Measurements from ENCODE around the gene TNK1.

TNK1 gene

DNA sequence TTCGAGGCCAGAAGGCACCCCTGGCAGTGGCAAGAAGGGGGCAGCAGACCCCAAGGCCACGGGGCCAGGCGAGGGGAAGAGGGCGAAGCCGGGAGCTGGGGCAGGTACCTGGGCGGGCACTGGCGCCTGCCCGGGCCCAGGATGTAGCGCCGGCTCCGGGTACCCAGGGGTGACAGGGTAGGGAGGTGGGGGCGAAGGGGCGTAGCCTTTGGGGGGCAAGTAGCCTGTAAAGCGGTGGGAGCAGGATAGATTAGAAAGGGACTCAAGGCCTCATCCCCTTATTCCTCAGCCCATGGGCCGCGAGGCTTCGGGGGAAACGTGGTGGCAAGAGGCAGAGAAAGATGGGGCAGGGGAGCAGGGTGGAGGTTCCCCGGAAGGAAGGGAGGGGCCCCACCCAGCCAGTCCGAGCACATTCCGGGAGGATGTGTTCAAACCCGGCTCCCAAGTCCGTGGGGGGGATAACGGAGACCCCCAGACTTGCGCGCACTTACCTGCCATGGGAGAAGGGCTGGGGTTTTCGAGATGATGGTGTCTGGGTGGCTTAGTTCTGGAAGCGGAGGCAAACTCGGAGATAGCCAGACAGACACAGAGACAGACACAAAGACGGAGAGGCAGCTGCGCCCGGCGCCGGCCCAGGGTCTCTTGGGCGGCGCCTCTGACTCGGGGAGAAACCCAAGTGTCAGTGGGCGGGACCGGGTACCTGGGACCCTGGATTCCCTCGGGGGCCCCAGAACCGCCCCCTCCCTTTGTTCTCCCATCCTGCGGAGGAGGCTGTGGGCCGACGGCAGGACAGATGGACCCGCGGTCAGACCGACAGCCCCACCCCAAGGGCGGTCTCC is 12.9 kb downstream of the TNK1 start:
- TF ChIP-seq, protein P1, sequence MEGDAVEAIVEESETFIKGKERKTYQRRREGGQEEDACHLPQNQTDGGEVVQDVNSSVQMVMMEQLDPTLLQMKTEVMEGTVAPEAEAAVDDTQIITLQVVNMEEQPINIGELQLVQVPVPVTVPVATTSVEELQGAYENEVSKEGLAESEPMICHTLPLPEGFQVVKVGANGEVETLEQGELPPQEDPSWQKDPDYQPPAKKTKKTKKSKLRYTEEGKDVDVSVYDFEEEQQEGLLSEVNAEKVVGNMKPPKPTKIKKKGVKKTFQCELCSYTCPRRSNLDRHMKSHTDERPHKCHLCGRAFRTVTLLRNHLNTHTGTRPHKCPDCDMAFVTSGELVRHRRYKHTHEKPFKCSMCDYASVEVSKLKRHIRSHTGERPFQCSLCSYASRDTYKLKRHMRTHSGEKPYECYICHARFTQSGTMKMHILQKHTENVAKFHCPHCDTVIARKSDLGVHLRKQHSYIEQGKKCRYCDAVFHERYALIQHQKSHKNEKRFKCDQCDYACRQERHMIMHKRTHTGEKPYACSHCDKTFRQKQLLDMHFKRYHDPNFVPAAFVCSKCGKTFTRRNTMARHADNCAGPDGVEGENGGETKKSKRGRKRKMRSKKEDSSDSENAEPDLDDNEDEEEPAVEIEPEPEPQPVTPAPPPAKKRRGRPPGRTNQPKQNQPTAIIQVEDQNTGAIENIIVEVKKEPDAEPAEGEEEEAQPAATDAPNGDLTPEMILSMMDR (IDR thresholded peaks at IDR 0.05; ENCODE audit: unreplicated experiment in 3 of 3) = no peak
- H3K4me1 Mint-ChIP-seq = peaks cover 6% of the 10 kb centered on the region
- H3K9me3 Mint-ChIP-seq = no peaks in the 10 kb centered on the region
- no peaks in the 10 kb centered on the region for H3K27me3 Mint-ChIP-seq (ENCODE audit: low read depth)
- H3K36me3 Mint-ChIP-seq (ENCODE audit: low read depth) = peaks cover 24% of the 10 kb centered on the region
- peak overlapping the region; percentile 91 to 92 (median 91) for H3K4me3 Mint-ChIP-seq
- H3K27ac Mint-ChIP-seq = peak overlapping the region in 2 of 3 experiments; percentile 57 to 64

DNA sequence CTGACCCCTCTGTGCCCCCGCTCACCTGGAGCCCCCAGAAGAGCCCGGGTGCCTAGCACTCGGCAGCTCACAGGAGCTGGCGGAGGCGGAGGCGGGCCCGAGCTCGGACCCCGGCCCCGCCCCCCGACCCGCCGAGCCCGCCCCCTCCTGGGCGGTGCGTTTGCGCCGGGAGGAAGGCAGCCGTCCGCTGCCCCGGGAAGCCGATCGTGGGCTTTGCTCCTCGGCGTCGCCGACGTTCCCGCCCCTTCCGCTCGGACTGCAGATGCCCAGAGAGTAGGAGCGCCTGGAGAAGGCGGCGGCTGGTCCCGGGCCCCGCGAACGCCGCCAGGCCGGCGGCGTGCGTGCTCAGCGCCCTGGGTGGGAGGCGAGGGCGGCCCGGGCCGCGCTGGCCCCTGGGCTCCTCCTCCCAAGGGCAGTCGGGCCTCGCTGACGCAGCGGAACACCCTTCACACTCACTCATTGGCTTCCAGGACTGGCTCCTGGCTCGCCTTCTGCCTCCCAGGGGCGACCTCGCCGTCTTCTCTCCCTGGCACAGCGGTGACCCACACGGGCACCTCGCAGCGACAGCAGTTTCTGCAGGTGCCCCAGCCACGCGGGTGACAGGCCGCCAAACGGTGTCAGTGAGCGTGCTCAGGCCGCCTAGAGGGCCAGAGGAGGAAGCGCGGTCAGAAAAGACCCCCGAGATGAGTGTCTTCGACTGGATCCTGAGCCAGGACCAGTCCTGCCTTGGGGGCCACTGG is 13.7 kb downstream of the TNK1 start, which contains the start of gene PLSCR3:
TSS of gene PLSCR3 (minus strand) at position 74 of the 740 bp plus-strand sequence. CDS start 415 bp downstream, outside the sequence.
- Mint-ChIP-seq H3K27me3 (ENCODE audit: low read depth) (no peaks in the 10 kb centered on the region), H3K27ac (peak within 1 kb of the TSS; percentile 90 to 96 (median 93)), H3K4me1 (peaks cover 6% of the 10 kb centered on the region), H3K9me3 (no peaks in the 10 kb centered on the region), H3K36me3 (ENCODE audit: low read depth) (peaks cover 19% of the 10 kb centered on the region), H3K4me3 (peak within 1 kb of the TSS; percentile 97 to 98 (median 97))
- TF ChIP-seq, protein P1 (IDR thresholded peaks at IDR 0.05; ENCODE audit: unreplicated experiment in 3 of 3) = peak; percentile 65 to 70 (median 69)

DNA sequence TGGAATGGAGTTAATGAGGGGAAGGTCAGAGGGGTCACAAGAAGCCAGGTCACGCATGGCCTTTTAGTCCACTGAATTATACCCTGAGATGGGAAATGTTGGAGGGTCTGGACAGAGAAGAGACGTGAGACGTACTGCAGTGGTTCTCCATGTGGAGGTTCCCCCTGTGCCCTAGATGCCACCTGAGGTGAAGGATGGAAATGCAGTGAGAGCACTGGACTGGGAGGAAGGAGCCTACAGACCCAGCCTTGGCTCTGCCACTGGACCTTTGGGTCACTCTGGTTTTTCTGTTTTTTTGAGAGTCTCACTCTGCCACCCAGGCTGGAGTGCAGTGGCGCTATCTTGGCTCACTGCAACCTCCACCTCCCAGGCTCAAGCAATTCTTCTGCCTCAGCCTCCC is 15.3 kb downstream of the TNK1 start:
- H3K27ac Mint-ChIP-seq = peak overlapping the region in 1 of 3 experiments; percentile 47
- H3K27me3 Mint-ChIP-seq (ENCODE audit: low read depth) = no peaks in the 10 kb centered on the region
- TF ChIP-seq, protein P1 (IDR thresholded peaks at IDR 0.05; ENCODE audit: unreplicated experiment in 3 of 3) = no peak
- H3K4me3 Mint-ChIP-seq = peak overlapping the region; percentile 2 to 31 (median 29)
- H3K36me3 Mint-ChIP-seq (ENCODE audit: low read depth) = peaks cover 10% of the 10 kb centered on the region
- peaks cover 6% of the 10 kb centered on the region for H3K4me1 Mint-ChIP-seq
- H3K9me3 Mint-ChIP-seq = no peaks in the 10 kb centered on the region

DNA sequence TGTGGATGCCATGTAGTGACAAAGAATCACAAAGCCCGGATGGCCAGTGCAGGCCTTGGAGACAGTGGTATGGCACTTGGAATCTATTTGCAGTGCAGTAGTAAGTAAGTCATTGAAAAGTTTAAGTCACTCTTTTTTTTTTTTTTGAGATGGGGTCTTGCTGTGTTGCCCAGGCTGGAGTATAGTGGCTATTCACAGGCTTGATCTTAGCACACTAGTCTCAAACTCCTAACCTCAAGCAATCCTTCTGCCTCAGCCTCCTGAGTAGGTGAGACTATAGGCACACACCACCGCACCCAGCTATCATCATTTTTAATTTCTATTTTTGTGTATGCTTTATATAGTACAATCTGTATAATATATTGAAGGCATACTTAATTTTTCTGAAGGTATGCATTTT is 17.7 kb downstream of the TNK1 start:
- Mint-ChIP-seq H3K27ac (peak overlapping the region in 1 of 3 experiments; percentile 21), H3K4me1 (peaks cover 10% of the 10 kb centered on the region), H3K27me3 (ENCODE audit: low read depth) (no peaks in the 10 kb centered on the region), H3K9me3 (no peaks in the 10 kb centered on the region), H3K36me3 (ENCODE audit: low read depth) (peaks cover 8% of the 10 kb centered on the region), H3K4me3 (peak overlapping the region in 2 of 3 experiments; percentile 26 to 55)
- TF ChIP-seq, protein P1 (IDR thresholded peaks at IDR 0.05; ENCODE audit: unreplicated experiment in 3 of 3) = no peak

DNA sequence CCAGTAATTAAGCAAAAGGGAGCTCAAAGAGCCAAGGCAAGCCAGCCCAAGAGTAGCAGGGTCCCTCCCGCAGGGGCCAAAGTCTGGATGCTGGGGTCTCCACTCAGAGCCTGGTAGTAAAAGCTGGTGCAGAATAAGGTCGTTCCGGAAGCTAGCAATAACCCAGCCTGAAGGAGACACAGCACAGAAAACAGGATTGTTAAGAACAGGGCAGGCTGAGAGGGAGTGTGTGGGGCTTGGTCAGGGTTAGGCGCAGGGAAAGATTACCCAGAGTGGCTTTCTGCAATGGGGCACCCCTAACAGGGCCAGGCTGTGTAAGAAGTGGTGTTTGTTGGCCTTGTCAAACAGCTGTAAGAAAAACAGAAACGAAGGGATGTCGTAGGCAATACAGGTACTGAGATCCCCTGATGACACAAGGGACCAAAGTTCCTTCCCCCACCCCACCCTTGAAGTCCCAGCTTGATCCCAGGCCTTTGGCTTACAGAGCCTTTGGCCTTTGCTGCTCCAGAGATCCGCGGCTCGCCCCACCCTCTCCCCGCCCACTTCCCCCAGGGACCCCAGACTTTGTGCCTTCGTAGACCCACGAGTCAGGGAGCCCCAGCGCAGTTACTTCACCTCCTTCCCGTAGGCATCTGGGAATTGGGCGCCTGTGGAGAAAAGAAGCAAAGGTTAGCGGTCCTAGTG is 22.3 kb downstream of the TNK1 start:
- Mint-ChIP-seq H3K27me3 (ENCODE audit: low read depth) (peaks cover 6% of the 10 kb centered on the region), H3K4me3 (peak overlapping the region; percentile 90 to 96 (median 94)), H3K4me1 (peaks cover 13% of the 10 kb centered on the region), H3K36me3 (ENCODE audit: low read depth) (peaks cover 8% of the 10 kb centered on the region), H3K27ac (peak overlapping the region; percentile 73 to 95 (median 95)), H3K9me3 (no peaks in the 10 kb centered on the region)
- TF ChIP-seq, protein P1 (IDR thresholded peaks at IDR 0.05; ENCODE audit: unreplicated experiment in 3 of 3) = no peak
